ENCODE data around the gene FLNA.
A peak's percentile ranks its signal among the peaks of the same experiment; 100 is the strongest.
"Not testable (repeated sequence)": the region's sequence is repeated elsewhere in the genome, so short reads cannot be mapped to it uniquely, and the experiment has no call there.

FLNA gene

GRCh38 chrX:154398668-154399526, 24.5 kb upstream of the FLNA start:
- peak; percentile 71 for DNase-seq

DNA sequence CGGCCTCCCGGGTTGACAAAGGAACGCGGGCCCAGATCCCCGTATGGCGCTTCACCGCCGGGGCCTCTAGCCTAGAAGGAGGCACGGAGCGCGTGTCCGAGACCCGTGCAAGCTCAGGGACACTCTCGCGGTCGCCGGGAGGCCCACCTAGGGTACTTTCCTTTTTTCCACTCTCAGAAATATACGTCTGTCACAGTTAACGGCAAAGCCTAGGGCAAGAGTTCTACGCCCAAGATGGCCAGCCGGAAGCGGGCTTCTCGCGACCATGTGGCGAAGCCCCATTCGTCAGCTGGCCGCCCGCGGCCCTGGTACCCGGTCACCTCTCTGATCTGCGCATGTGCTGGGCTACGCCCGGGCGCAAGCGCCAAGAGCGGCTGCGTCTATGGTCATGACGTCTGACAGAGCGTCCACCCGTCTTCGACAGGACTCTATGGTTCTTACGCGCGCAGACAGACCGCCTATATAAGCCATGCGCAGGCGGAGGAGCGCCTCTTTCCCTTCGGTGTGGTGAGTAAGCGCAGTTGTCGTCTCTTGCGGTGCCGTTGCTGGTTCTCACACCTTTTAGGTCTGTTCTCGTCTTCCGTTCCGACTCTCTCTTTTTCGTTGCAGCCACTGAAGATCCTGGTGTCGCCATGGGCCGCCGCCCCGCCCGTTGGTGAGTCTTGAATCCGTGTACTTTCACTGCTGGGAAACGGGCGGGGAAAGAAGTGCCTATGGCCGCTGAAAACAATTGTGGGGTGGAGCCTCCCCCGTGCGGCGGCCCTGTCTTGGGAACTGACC, 23.6 kb upstream of the FLNA start, which contains the start of gene RPL10:
Gene RPL10 (plus strand): TSS at position 490 of the 780 bp plus-strand sequence. CDS start 143 bp downstream, at position 633.
- DNase-seq: peak; percentile 75

- DNase-seq: peak; percentile 43
Measured at GRCh38 chrX:154396973-154397887, 22.8 kb upstream of the FLNA start.

DNA sequence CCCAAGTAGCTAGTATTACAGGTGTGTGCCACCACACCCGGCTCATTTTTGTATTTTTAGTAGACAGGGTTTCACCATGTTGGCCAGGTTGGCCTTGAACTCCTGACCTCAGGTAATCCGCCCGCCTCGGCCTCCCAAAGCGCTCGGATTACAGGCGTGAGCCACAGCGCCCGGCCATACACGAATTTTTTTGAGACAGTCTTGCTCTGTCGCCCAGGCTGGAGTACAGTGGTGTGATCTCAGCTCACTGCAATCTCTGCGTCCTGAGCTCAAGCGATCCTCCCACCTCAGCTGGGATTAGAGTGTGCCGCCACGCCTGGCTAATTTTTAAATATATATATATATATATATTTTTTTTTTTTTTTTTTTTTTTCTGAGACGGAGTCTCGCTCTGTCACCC, 21.9 kb upstream of the FLNA start:
- DNase-seq: not testable (repeated sequence)

DNA sequence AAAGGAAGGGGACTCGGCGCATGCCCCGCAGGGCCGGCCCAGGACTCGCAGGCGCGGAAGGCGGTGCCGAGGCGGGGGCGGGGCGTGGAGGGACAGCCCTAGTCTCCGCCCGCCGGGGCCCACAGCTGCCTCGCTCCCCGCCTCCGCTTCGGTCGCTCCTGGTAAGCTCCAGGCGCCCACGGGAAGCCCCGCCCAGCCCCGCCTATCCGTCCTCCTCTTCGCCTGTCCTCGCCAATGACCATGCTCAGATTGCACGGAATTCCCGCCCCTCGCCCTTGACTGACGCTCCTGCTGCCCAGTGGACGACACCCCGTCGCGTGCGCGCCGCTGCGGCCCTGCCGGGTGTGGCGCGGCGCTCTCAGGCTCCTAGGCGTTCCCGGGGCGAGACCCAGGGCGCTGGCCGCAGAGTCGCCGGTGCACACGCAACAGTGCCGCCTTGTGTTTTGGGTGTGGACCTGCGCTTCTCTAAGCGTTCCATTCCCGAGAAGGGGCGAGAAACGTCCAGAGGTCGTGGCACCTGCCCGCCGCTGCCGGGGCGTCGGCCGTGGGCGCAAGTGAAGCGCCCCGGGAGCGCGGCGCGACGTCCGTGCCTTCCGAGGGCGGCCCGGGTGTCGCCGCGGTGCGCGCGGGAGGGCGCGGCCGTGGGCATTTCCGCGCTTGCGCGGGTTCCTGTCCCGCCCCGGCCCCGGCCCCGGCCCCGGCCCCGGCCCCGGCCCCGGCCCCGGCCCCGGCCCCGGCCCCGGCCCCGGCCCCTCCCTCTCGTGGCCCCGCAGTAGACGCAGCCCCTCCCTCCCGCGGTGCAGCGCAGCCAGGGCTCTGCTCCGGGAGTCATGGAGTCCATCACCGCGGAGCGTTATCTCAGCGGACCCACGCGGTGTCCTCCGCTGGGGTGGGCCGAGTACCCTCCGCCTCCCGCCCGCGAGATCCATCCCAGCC, 15.6 kb upstream of the FLNA start:
- DNase-seq: not testable (repeated sequence)

GRCh38 chrX:154388649-154389048, 14.2 kb upstream of the FLNA start:
- not testable (repeated sequence) for DNase-seq

DNA sequence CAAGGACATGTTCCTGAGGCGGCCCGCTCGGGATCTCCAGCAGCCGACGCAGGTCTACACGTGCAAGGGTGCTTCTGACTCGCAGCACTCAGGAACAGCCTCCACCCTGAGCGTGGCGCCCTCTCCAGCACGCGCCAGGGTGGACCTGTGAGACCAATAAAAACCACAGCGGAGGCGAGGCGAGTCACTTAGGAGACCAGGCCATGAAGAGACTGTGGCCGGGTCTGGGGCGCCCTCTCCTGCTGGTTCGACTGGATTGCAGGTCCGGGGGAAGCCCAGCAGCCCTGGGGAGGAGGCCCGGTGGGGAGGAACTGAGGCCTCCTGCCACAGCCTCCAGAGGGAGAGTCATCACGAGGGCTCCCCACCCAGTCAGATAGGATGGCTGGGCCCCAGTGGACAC, 13.7 kb upstream of the FLNA start:
- DNase-seq: not testable (repeated sequence)

DNA sequence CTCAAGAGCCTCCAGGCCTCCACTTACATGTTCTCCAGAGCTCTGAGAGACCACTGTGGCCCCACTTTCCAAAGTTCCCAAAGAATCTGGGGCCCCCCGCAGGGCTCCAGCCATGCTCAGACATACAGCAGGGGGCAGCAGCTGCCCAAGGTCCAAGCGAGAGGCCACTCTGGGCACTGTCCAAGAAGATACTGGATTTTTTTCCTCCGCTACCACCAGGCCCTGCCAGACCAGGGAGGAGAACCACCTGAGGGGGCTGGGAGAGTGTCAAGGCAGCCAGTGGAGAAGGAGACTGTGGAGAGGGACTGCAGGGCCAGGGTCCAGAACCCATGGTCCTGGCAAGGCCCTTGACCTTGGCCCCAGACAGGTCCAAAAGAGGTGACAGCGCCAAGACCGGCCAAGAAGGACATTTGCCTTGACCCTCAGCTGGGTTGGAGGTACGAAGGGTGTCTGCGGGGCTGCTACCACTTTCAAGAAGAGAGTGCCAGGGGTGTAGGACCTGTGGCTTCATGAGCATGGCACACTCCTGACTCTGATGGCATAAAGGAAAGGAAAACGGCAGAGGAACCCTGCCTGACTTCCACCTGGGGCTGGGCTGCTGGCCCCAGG, 10.0 kb upstream of the FLNA start:
- no peak for DNase-seq

GRCh38 chrX:154383359-154384283, 9.2 kb upstream of the FLNA start:
- no peak for DNase-seq

GRCh38 chrX:154382483-154383069, 8.1 kb upstream of the FLNA start:
- no peak for DNase-seq

GRCh38 chrX:154381271-154381670, 6.8 kb upstream of the FLNA start:
- no peak for DNase-seq

DNA sequence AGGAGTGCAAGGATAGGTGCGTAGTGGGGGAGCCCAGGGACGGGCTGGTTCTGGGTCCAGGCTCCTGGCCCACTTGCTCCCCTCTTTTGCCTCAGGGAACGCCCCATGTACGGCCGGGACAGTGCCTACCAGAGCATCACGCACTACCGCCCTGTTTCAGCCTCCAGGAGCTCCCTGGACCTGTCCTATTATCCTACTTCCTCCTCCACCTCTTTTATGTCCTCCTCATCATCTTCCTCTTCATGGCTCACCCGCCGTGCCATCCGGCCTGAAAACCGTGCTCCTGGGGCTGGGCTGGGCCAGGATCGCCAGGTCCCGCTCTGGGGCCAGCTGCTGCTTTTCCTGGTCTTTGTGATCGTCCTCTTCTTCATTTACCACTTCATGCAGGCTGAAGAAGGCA, 6.4 kb upstream of the FLNA start:
- no peak for DNase-seq

DNA sequence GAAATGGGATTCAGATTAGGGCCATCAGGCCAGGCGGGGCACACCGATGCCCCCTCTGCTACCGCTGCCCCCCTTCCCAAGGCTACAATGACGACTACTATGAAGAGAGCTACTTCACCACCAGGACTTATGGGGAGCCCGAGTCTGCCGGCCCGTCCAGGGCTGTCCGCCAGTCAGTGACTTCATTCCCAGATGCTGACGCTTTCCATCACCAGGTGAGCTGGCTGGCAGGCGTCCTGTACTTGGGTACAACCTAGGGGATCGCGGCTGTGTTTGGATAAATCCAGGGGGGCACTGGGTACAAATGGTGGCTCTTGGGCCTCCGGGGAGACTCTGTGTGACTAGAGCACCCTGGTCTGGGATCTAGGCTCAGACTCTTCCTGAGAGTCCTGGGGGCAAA, 5.7 kb upstream of the FLNA start:
- DNase-seq: no peak

DNA sequence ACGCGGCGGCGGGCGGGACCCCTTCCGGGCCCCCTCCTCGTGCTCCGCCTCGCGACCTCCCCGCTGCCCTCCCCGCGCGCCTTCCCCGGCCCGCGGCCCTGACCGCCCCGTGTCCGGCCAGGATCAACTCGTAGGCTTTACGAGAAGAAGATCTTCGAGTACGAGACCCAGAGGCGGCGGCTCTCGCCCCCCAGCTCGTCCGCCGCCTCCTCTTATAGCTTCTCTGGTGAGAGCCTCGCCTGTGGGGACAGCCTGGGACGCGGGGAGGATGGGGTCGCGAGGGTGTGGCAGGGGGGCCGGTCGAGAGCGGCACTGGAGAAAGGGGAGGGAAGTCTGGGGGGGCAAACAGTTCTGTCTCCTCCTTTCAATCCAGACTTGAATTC, 5.1 kb upstream of the FLNA start:
- DNase-seq: no peak

DNA sequence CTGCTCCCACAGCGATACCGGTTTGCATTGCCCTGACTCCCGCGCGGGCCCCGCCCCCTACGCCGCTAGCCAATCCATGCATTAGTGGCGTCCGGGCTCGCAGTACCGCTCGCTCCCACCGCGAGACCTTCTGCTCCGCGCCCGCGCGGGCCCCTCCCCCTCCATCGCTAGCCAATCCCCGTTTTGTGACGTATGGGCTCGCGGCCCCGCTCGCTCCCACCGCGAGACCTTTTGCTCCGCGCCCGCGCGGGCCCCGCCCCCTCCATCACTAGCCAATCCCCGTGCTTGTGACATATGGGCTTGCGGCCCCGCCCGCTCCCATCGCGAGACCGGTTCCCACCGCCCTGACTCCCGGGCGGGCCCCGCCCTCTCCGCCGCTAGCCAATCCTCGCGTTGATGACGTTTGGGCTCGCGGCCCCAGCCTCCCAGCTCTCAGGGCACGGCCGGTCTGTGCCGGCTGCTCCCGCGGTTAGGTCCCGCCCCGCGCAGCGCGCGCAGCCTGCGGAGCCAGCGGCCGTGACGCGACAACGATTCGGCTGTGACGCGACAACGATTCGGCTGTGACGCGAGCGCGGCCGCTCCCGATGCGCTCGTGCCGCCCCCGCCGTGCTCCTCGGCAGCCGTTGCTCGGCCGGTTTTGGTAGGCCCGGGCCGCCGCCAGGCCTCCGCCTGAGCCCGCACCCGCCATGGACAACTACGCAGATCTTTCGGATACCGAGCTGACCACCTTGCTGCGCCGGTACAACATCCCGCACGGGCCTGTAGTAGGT, 4.5 kb upstream of the FLNA start, which contains the start of gene EMD:
Gene EMD (plus strand): TSS at position 497 of the 770 bp plus-strand sequence. CDS start 190 bp downstream, at position 687.
- DNase-seq: peak; percentile 85

DNA sequence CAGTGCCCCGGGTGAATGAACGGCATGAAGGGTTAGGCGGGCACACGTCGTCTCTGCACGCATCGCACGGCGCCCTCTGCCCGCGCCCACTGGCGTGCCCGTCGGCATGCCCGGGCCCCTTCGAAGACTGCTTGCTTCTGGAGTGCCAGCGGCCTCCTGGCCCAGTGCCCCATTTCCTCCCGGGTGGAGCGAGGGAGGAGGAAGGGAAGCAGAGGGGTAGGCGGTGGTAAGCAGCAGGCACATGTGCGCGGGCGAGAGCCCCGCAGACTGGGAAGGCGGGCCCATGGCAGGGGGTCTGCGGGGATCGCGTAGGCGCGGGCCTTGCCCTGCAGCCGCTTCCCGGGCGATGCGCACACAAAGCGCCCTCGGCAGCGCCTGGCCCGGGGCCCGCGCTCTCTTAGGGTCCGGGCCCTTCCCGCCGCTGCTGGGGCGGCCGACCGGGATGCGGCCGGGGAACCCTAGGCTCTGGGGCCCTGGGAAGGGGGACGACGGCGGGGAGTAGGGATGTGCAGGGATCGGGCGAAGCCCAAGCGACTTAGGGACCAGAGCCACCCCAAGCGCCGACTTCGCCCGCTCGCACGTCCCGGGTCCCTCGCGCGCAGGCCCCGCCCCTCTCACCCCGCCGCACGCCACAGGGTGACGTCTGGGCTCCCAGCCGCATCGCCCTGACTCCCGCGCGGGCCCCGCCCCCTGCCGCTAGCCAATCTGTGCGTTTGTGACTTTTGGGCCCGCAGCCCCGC, 3.8 kb upstream of the FLNA start:
- DNase-seq: no peak

DNA sequence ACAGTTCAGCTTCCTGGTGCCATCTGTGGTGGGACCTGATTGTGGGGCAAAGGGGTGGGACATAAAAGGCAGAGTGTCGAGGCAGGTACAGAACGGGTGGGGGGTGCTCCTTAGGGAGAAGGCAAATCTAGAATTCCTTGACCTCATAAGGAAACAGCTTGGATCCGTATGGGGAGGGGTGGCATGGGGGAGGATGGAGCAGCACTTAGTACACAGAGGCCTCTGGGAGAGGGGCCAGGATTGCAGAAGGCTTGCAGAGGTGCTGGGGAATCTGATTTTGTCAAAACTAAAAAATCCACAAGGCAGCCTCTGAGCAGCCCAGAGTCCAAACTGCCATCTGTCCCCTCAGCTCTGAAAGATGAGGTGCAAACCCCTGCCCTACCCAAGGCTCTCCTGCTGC, 2.3 kb upstream of the FLNA start:
- DNase-seq: no peak

GRCh38 chrX:154375156-154375504, 696 bp upstream of the FLNA start:
- no peak for DNase-seq
